HG03378 (cell line): ENCODE data around the gene LGR5.
"Not testable (repeated sequence)": the region's sequence is repeated elsewhere in the genome, so short reads cannot be mapped to it uniquely, and the experiment has no call there.

Experiments used
- ATAC-seq: cut with Tn5 transposase; IDR thresholded peaks from one replicate; pipeline ENCODE4 v1.9.1; 2021; ENCODE audit warnings: mild to moderate bottlenecking, moderate library complexity; ENCODE audit not compliant: unreplicated experiment

Gene LGR5

GRCh38 chr12:71472441-71472911, 32.9 kb downstream of the LGR5 start:
- ATAC-seq, result no peak

DNA sequence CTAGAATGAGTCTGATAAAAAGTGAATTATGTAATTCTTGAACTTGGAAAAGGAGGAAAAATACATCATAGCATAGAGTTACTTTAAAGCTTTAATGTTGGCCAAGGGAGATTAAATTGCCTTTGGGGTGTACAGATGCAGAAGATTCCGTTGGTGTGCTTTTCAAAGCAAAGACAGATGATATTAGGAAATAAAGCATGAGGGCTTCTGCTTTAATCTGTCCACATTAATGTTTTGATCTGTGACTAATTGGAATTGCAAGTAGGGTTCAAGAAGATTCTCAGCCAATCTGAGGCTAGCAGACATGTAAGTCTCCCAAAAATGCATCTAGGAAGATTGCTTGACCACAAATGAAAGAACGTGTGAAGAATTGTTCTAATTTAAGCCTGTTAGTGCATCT, 35.2 kb downstream of the LGR5 start:
- ATAC-seq, result no peak

- ATAC-seq, result no peak
These were observed 35.7 kb downstream of the LGR5 start for GRCh38 chr12:71475280-71475679.

DNA sequence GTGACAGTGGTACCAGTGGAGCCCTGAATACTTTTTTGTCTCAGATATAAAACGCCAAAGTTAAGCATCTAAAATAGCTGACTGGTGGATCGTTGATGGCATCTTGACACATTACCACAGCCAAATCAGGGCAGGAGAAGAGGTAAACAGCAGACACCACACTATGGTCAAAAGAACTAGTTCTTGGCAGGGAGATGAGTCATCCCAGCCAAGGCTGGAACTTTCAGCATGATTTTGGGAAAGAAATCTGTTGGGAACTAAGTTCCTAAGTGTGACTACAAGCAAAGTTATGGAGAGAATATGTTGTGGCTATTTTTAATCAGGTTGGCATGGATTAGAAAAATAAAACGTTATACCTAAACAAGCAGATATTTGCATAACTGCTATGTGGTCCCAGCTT, 36.9 kb downstream of the LGR5 start:
- no peak for ATAC-seq

- ATAC-seq, result no peak
These were observed 38.0 kb downstream of the LGR5 start for GRCh38 chr12:71477609-71478008.

DNA sequence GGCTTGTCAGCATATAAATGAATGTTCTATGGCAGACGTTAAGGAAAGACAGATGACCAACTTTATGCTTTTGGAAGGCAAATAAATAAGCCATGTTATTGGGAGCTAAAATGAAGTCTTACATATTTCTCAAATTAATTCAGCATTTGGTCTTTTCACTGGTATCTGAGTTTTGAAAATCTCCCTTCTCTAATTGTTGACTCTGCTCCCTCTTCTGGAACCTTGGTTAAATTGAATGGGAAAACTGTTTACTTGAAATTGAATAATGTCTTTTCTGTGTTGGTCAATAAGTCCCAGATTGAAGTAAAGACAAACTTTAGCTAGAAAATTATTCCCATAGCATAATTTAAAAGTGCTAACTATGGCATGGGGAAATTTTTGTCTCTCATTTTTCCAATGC, 38.7 kb downstream of the LGR5 start:
- no peak for ATAC-seq

DNA sequence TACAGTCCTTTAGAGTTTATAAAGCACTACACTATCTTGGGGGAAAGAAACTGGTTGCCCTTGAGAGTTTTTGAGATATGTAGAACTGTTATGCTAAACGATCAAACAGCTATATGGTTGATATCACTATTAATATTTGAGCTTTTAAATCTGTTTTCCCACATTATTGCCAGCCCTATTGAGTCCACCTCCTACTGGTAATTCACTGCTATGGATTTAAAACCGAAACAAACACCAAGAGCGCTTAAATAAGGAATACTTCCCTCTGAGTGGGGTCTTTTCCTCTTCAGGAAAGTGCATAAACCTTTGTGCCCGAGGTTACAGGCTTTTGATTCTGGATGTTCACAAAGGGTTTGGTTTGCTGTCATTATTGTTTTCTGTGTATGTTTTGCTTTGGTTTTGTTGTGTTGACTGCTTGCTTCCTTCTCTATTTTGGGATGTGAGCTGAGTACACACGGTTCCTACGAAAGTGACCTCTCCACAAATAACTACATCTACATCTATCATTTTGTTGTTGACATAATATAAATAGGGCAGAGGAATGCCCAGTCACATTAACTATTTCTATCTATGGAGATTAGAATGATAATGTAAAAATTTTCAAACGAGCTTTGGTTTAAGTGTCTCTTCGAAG, 44.8 kb downstream of the LGR5 start:
- no peak for ATAC-seq

DNA sequence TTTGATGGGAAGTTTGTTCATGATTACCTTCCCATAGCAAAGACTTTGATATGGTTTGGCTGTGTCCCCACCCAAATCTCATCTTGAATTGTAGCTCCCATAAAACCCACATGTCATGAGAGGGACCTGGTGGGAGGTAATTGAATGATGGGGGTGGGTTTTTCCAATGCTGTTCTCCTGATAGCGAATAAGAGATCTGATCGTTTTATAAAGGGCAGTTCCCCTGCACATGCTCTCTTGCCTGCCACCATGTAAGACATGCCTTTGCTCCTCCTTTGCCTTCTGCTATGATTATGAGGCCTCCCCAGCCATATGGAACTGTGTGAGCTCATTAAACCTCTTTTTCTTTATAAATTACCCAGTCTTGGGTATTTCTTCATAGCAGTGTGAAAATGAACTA, 51.2 kb downstream of the LGR5 start:
- ATAC-seq, result not testable (repeated sequence)

- ATAC-seq, result no peak
These were observed 53.0 kb downstream of the LGR5 start for GRCh38 chr12:71492604-71493003.

DNA sequence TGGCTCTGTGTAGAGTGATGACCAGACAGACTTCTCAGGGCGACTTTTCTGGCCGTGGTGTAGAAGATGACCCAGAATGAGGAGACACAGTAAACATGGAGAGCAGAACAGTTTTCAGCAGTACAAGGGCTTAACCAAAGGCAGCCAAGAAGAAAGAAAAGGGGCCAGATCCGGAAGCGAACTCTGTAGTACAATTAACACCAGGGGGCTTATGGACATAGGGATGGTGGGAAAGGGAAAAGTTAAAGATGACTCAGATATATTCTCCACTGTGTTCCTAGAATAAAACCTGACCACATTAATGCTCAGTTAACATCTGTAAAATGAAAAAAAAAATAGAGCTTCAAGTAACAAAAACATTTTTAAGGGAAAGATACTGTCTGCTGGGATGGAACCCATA, 60.2 kb downstream of the LGR5 start:
- no peak for ATAC-seq

DNA sequence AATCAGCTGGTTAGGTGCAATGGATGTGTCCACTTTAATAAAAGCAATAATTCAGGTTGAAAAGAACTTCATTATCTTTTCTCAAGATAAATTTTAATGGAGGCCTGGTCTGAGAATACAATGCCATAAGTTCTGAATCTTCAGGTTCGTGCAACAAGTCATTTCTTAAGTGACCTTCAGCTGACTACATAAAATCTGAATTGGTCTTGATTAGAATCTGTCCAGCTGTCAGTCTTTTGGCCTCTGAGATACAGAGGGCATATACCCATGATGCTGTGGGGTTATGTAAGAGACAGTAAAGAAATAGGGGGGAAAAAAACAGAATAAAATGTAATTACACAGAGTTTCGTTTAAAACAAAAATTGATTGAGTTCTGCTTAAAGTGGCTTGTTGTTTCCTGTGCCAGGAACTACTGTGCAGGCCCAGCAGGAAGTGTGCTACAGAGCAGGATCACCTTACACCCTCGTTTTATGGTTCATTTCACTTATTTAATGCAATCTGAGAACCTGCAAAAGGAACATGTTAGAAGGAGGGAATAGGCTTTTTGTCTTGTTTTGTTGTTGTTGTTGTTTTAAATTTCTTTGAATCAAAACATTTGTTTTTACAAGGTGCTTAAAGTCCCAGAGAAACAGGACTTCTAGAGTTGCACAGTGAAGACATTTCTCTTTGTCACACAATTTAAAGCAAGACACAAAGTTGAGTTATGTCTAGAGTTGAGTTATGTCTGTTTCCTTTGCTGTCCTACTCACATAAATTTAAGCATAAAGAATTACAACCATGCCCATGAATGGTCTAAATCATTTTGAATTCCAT, 64.2 kb downstream of the LGR5 start:
- no peak for ATAC-seq

GRCh38 chr12:71504476-71504875, 64.9 kb downstream of the LGR5 start:
- ATAC-seq, result no peak

DNA sequence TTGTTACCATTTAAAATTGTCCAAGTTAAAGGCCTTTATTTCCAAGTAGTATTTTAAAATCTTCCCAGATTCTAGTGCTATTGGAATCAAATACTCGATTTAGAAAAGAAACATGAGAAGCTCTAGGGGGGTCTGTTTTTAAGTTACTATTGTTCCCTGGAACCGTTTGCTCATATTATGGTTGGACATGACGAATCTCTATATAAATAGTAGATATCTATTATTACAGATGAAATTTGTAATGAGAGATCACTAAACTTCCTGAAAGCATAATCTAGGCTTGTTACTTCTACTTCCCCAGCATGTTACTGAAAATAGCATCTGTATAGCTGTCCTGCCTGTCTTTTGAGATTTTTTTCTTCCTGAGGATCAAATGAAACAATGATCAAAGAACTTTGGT, 70.1 kb downstream of the LGR5 start:
- ATAC-seq, result no peak

GRCh38 chr12:71517145-71517846, 77.7 kb downstream of the LGR5 start:
- ATAC-seq, result no peak

DNA sequence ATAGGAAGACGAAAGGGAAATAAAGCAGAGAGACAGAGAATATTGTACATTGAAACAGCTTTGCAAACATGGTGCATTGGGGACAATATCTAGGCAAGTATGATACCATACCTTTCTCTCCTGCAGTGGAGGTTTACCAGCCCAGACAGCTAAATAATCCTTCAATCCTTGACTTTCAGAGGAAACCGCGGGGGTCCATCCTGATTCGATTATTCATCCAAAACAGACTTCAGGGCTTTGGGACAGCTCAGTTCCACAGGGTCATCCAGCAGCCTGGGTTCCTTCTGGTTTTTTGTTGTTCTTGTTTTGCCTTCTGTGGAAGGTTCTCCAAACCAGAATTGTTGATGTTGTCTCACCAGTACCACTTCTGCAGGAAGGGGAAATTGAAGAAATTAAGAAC, 81.5 kb downstream of the LGR5 start:
- no peak for ATAC-seq

DNA sequence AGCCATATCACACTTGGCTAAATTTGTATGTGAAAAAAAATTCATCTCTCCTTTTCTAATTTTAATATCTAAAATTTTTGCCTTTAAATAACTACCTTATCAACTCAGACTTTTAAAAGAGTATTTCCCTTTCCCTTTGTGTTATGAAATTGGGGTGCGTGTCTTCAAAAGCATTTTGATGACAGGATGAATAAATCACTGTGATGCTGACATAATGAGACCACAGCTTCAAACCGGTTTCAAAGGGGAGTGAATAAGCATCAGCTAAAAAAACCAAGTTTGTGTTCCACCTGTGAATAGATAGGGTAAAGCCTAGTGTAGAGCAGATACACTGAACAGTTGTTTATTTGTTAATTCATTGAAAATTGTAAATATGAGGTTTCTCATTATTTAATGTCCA, 85.0 kb downstream of the LGR5 start:
- ATAC-seq, result no peak

DNA sequence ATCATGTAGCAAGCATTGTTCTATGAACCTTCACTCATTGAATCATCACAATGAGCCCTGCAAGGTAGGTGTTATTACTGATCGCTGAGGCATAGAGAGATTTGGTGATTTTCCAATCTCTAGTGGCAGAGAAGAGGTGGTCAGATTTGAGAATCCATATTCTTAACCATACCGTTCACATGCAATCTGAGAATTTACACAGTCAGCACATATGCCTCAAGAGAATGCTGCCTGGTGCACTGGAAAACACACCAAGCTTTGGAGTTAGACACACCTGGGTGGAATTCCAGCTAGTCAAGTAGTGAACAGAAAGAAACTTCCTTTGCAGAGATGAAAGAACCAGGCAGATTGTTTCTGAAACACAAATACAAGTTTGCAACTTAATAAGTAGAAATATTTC, 94.1 kb downstream of the LGR5 start:
- ATAC-seq, result no peak

- ATAC-seq, result peak; percentile 42
These were observed 96.8 kb downstream of the LGR5 start for GRCh38 chr12:71536279-71536938.

DNA sequence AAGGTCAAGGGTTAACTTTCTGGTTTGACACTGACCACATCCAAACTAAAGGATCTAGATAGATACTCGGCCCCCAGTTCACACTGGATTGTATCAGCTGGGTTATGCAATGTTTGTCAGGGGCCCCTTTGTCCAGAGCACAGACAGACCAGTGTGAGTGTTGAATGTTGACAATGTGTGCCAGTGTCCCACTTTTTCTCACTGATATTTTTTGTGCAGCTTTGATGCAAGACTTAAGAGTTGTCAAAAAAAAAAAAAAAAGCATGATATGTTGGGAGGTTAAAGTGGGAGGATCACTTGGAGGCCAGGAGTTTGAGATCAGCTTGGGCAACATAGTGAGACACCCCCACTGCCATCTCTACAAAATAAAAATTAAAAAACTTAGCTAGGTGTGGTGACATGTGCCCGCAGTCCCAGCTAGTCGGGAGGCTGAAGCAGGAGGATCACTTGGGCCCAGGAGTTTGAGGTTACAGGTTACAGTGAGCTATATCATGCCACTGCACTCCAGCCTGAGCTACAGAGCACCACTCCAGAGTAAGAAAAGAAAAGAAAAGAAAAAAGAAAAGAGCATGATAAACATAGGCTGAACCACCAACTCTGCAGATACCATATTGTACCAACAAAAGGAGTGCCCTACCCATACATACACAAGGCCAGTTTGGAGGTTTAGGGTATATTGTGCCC, 97.5 kb downstream of the LGR5 start:
- no peak for ATAC-seq

GRCh38 chr12:71538807-71539206, 99.2 kb downstream of the LGR5 start:
- ATAC-seq, result no peak

DNA sequence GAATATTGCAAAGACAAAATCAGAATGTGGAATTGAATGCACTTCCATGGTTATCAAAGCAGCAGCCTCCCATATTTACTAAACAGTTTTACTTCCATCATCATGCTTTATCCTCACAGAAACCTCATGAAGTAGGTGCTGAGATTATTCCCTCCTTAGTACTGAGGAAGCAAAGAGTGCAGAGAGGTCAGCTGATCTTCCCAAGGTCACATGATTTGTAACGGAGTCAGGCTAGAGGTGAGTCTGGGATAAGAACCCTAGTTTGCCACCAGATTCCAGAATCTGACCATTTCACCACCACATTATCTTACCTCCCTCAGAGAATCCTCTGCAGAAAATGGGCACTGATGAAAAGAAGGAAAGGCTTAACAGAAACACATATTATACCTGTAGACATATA, 102.0 kb downstream of the LGR5 start:
- no peak for ATAC-seq
